ENCODE measurements around the gene SRRT.

SRRT gene, protein sequence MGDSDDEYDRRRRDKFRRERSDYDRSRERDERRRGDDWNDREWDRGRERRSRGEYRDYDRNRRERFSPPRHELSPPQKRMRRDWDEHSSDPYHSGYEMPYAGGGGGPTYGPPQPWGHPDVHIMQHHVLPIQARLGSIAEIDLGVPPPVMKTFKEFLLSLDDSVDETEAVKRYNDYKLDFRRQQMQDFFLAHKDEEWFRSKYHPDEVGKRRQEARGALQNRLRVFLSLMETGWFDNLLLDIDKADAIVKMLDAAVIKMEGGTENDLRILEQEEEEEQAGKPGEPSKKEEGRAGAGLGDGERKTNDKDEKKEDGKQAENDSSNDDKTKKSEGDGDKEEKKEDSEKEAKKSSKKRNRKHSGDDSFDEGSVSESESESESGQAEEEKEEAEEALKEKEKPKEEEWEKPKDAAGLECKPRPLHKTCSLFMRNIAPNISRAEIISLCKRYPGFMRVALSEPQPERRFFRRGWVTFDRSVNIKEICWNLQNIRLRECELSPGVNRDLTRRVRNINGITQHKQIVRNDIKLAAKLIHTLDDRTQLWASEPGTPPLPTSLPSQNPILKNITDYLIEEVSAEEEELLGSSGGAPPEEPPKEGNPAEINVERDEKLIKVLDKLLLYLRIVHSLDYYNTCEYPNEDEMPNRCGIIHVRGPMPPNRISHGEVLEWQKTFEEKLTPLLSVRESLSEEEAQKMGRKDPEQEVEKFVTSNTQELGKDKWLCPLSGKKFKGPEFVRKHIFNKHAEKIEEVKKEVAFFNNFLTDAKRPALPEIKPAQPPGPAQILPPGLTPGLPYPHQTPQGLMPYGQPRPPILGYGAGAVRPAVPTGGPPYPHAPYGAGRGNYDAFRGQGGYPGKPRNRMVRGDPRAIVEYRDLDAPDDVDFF

DNA sequence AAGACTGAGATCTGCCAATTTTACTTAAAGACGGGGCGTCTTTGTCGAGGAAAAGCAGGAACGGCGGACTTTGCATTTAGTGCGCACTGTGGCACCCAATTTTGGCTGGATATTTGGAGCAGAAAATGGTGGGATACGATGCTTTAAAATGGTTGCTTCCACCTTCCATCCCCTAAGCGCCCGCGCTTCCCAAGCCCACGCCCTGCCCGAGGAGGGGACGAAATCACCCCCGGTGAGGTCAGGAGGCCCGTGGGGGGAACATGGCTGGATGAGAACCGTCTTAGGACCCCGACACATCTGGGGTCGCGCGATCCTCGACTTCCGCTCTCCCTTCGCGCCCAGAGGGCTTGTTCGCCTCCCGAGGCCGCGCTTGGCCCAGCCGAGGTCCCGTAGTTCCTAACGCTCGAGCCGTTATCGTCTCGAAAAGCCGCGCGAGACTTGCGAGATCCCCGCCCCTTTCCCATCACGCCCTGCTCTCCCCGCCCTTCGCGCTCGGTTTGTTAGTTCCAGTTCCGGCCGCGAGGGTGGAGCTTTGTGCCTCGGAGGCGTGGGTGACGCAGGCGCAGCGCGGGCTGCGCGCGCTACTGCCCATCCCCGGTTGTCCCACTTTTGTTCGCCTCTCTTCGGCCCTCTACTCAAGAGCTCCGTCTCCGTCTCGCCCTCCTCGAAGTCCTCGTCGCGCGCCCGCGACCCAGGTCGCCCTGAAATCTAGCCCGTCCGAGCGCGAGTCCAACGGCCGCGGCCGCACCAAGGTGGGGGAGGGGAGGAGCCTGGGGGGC lies at the start of gene SRRT:
SRRT (plus strand) TSS at position 527 of the 779 bp plus-strand sequence. CDS start 488 bp downstream, outside the sequence.
- DNase-seq (ENCODE audit: low read depth), result peak; percentile 93

DNA sequence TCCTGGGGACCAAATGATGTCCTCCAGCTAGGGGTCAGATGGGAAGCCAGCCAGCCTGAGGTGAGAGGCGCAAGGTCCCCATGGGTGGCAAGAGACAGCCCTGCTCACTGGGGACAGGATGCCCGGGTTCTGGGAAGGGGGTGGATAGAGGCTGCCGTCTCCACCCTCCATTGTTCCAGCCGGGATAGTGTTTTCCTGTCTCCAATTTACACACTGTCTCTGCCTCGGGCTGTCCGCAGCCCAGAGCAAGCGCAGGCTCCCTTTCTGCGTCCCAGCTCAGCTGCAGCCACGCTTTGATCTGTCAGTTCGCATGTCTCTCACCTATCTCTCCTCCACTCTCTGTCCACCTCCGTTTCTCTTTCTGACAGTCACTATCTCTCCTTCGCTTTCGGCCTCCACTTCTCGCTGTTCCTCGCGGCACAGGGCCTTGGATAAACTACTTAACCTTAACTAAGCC lies 49.7 kb upstream of the SRRT start:
- no peak for DNase-seq (ENCODE audit: low read depth)

DNA sequence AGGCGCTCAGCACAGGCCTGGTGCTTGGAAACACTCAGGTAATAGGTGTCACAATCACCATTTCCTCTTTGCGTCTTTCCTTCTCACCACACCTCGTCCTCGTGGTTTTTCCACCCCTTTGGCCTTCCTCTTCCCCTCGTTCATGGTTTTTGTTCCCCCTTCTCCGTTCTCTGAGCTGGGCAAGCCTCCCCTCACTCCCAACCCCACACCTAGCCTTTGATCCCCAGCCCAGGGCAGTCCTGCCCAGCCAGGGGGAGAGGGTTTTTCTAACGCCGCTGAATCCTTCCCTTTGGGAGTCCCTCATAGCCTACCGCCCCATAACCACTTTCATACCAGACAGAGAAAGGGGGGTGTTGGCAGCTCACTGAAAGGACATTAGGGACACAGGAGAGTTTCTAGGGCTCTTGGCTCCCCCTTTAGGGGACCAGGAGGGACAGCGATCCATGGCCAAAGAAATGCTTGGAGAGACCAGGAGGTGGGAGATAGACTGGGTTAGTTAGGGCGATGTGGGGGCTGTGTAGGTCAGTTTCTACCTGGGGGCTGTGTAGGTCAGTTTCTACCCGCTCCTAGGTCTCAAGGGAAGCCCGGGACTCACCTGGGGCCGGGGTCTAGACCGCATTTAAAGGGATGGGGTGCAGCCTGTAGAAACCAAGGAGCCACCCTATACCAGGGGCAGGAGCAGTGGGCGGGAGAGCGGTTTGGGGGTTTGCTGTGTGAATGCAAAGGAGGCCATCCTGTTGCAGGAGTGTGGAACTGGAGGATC lies 49.0 kb upstream of the SRRT start:
- DNase-seq (ENCODE audit: low read depth), result no peak

DNA sequence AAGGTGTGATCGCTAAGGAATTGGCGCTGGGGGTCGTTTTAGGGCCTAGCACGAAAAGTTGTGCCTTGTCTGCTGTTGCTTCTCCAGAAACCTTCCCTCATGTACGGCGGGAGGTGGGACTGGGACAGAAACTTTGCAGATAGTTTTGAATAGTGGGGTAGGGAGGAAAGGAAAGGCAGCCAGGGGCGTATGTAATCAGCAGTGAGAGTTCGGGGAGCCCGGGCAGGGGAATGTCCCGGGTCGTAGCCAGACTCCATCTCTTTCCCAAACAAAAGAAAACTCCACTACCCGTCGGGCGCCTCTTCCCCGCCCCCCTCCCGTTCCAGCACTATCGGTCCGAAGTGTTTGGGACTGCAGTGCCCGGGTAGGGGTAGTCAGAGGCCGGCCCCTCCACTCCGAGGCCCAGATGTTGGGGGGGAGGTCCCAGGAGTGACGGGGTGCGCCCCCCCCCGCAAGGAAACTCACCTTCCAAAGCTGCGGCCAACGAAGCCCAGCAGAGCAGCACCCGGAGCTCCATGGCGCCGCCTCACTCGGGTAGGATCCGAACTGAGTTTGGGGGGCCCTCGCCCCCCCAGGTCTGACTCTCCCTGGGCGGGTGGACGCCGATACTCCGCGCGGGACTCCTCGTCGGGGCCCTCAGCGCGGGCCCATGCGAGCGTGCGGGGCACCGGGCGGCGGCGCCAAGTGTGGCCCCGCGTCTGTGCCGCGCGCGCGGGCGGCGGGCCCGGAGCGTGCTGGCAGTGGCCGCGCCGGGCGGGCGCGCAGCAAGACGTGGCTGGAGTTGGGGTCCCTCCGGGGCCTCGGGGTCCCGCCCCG lies 48.2 kb upstream of the SRRT start:
- no peak for DNase-seq (ENCODE audit: low read depth)

DNA sequence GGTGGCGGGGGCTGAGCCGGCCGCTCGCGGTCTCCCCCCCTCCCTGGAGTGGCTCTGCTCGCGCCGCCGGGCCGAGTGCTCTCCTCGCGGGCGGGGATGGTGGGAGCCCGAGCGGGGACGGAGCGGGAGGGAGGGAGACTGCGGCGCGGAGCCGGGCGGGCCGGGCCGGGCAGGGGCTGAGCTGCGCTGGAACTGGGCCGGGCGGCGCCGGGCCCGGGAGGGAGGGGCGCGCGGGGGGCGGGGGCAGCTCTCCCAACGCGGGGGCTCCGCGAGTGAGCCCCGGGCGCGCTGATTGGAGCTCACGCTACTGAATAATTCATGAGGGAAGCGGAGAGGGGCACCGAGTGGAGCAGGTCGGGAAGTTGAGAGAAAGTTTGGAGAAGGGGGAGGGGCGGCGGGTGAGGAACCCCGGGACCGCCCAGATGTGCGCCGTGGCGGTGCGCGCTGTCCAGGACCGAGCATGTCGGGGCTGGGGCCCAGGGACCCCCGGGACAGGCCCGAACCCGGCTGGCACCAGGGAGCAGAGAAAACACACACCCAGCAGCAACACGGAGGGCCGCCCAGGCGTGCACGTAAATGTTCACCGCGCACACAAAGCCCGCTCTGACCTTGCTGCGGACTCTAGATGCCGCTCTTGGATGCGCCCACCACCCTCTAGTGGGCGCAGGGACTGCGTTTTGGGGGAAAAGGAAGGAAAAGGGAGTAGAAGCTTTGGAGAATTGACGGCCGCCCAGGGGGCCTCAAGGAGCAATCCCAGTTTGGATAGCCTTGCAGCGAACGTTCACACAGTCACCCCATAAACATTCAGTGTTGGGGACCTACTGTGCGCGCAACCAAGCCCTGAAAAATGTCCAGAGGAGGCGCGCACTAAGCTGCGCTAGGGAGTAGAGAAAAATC lies 47.3 kb upstream of the SRRT start, which contains the start of gene EPHB4:
EPHB4 (minus strand) TSS at position 194 of the 897 bp plus-strand sequence. CDS start 493 bp downstream, outside the sequence.
- DNase-seq (ENCODE audit: low read depth), result no peak

DNA sequence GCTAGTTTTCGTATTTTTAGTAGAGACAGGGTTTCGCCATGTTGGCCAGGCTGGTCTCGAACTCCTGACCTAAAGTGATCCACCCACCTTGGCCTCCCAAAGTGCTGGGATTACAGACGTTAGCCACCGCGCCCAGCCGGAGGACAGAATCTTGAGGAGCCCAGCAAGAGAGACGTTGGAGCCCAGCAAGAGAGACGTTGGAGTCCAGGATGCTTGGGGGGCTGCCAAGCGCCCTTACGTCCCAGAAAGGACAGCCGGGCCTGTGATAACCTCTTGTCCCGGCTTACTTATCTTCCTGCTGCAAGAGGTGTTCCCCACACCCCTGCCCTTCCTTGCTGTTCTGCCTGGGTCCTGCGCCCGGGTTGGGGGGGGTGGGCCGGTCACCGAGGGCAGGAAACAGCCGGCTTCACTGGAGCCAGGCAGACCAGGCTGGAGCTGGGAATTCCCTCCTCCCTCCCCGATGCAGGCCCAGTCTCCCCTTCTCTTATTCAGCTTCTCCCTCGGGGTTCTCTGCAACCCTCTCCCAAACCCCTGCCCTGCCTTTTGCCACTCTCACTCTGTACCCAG lies 45.7 kb upstream of the SRRT start:
- no peak for DNase-seq (ENCODE audit: low read depth)

DNA sequence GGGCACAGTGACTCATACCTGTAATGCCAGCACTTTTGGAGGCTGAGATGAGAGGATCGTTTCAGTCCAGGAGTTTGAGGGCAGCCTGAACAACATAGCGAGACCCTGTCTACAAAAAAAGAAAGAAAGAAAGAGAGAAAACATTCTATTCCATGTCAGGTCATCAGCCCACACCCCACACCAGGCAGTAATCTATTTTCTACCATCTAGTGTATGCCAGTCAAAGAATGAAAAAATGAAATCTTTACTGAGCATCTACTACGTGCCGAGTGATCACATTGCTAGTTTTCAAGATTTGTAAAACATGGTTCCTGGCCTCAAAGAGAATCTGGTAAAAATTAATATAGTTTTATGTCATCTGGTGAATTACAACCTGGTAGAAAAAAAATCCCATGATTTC lies 44.5 kb upstream of the SRRT start:
- DNase-seq (ENCODE audit: low read depth), result no peak

DNA sequence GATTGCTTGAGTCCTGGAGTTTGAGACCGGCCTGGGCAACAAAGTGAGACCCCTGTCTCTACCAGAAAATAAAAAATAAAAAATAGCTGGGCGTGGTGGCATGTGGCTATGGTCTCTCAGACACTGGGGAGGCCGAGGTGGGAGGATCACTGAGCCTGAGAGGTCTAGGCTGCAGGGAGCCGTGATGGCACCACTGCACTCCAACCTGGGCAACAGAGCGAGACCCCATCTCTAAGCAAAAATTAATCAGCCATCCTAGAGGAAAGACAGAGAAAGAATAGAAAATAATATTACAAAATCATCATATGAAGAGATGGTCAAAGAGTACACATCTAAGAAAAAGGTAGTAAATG lies 42.6 kb upstream of the SRRT start:
- no peak for DNase-seq (ENCODE audit: low read depth)

DNA sequence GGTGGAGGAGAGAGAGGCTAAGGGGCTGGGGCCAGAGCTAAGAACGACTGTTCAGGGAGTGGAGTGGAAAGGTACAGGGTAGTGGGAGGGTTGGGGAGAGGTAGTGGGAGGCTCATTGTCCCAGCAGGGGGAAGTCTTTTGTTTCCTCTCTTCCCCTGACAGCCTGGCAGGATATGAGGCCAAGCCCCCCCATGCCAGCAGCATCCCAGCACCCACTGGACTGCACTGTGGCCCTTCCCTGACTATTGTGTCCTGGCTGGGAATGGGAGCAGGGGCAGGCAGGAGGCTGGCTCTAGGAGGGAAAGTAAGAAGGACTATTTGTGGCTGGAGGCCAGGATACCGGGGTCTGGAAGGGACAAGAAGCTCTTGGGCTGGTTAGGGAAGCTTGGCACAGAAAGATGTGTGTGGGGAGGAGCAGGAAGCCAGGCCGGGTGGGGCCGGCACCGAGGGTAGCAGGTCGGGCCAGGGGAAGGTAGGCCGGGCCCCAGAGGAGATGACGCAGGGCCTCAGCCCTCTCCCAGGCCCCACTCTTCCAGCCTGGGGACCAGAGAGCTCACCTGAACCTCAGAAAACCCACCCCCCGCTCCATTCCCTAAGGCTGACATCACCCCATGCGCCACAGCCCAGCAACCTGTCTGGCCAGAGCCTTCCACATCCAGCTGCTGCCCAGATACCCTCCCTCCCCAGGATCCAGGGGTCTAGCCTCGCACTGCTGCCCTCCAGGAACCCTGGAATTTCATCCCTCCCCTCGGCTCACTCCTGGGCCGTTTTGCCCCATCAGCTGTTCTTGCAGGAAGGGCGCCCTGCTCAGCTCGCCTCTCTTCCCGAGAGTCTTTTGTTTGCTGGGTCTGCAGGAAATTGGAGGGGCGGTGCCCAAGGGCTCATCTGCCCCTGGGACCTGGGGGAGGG lies 38.7 kb upstream of the SRRT start:
- DNase-seq (ENCODE audit: low read depth), result no peak

DNA sequence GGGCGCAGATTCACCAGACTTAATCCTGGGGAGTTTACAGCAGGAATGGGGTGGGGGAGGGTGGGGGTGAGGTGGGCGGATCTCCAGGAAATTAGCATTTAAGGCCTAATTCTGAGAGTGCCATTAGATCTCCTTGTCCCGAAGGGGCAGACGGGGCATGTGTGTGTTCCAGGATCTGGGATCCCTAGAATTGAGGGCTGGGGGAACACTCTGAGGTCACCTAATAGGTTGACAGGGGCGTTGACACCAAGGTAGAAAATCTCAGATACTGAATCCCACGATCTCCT lies 38.1 kb upstream of the SRRT start:
- no peak for DNase-seq (ENCODE audit: low read depth)

DNA sequence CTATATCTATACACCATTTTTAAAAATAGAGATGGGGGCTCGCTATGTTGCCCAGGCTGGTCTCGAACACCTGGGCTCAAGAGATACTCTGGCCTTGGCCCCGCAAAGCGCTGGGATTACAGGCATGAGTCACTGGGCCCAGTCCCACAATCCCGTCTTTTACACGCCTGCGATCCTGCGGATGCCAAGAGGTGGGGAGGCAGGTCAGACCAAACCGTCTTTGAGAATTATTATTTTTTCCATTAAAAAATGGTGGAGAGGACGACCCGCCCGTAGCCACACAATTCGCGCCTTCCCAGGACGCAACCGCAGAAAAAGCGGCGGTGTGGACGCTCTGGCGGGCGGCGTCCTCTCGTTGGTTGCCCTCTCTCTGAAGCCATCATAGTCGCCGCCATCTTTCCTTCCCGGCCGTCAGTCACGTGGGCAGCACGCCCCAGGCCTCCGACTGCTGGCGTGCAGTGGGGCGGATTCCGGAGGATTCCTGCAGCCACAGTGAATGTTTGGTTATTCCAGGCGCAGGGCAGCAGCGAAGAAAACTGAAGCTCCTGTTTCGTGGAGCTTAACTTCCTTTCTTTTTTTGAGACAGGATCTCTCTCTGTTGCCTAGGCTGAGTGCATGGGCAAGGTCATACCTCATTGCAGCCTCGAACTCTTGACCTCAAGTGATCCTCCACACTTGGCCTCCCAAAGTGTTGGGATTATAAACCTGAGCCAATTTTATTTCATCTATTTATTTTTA lies 37.6 kb upstream of the SRRT start:
- DNase-seq (ENCODE audit: low read depth), result peak; percentile 57

DNA sequence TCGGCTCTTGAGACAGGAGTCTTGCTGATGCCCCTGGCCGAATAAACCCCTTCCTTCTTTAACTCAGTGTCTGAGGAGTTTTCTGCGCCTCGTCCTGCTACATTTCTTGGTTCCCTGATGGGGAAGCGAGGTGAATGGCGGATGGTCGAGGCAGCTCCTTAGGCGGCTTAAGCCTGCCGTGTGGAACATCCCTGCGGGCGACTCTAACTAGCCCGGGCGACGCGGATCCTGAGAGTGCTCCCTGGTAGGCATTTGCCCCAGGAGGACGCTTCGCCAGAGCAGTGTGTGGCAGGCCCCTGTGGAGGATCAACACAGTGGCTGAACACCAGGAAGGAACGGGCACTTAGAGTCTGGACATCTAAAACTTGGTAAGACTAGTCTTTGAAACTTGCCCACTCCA lies 35.5 kb upstream of the SRRT start:
- no peak for DNase-seq (ENCODE audit: low read depth)

DNA sequence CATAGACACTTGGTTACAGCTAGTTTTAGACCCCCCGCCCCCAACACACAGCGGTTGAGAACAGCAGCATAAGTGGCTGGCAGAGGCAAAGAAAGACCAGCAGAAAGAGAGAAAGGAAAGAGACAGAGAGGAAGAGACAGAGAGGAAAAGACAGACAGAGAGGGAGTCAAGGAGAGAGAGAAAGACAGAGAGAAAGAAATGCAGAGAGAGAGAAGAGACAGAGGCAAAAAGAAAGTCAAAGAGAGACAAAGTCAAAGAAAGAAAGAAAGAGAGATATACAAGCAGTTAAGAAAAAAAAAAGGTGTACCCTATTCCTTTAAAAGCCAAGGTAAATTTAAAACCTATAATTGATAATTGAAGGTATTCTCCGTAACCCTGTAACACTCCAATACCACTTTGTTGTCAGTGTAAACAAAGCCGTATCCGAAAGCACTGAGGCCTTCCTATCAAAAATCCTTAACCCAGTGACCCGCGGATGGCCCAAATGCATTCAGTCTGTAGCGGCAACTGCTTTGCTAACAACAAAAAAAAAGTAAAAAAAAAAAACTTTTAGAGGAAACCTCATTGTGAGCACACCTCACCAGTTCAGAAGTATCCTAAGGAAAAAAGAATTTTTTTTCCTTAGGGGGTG lies 34.3 kb upstream of the SRRT start:
- DNase-seq (ENCODE audit: low read depth), result no peak

DNA sequence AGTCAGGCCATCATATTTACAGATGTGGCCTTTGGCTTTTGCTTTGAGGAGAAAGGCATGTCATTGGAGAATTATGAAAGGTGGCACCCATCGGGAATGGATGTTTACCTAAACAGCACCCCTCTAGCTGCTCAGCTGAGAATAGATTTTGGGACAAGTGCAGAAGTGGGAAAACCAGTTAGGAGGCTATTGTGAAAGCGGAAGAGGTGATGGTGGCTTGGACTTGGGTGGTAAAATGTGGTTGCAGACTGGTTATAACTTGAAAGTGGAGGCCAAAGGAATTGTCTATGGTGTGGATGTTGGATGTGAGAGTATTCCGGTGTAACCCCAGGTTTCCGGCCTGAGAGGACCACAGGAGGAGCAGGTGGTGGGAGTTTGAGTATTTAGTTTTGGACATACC lies 27.5 kb upstream of the SRRT start:
- no peak for DNase-seq (ENCODE audit: low read depth)

DNA sequence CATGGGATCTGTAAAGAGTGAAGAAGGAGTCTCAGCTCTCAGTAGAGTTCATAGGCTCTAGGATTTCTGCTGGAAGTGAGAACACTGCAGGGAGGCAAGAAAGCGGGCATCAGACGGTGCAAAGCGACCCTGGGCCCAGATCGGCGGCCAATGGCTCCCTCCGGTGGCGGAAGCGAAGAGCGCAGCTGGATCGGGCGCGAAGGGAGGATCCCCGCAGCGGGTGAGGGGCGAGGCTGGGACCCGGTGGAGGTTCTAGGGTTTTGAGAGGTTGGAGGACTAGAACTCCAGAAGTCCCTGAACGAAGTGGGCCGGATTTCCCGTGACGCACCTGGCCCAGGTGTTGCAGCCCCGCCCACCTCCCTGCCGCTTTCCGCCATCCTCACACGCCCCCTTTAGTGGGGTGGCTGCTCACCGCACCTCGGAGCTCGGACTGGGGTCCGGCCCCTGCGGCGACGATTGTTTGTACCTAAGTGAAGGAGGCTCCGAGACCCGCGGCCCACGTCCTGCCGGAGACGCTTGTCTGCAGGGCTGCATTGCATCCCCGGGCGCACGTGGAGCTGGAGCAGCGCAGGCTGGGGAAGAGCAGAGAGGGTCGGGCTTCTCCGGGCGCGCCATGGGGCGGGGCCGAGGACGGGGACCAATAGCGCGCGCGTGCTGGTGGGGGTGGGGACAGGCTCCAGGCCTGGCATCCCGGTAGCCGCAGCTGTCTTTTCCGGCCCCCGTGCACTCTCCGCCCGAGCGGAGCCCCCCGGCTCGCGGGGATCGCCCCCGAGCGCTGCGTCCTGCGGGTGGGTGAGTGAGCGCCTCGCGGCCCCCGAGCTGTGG lies 22.6 kb upstream of the SRRT start, which contains the start of gene SLC12A9:
SLC12A9 (plus strand) TSS at position 666 of the 825 bp plus-strand sequence. CDS start 1,485 bp downstream, outside the sequence.
- peak; percentile 43 for DNase-seq (ENCODE audit: low read depth)
